Nephron (organoid): Measurements from ENCODE around the gene KCNG2.

Source experiments
- H3K27ac Mint-ChIP-seq, 3 experiments: 2 replicates each; pipeline ENCODE4 v1.8.0; 2020; ENCODE audit warnings: mixed read lengths in 3 of 3, mild to moderate bottlenecking in 2 of 3, moderate library complexity in 1 of 3
- H3K27me3 Mint-ChIP-seq: 2 replicates; pipeline ENCODE4 v1.8.0; 2021; ENCODE audit warnings: low read depth, mild to moderate bottlenecking, moderate library complexity, mixed read lengths
- H3K36me3 Mint-ChIP-seq: 2 replicates; pipeline ENCODE4 v1.8.0; 2020; ENCODE audit warnings: low read depth, mixed read lengths
- H3K4me1 Mint-ChIP-seq: 2 replicates; pipeline ENCODE4 v1.8.0; 2020; ENCODE audit warnings: mixed read lengths
- H3K4me3 Mint-ChIP-seq, 3 experiments: 2 replicates each; pipeline ENCODE4 v1.8.0; 2020; ENCODE audit warnings: mild to moderate bottlenecking in 3 of 3, mixed read lengths in 3 of 3, moderate library complexity in 2 of 3
- H3K9me3 Mint-ChIP-seq: 2 replicates; pipeline ENCODE4 v1.8.0; 2020; ENCODE audit warnings: mixed read lengths
- TF ChIP-seq, protein P1 (sequence below), 3 experiments: fragments of 200-600 bp; sonication (generic); IDR thresholded peaks; one replicate each; pipeline ENCODE4 v1.5.0; 2021; ENCODE audit warnings: antibody characterized with exemption in 3 of 3; ENCODE audit not compliant: unreplicated experiment in 3 of 3

Gene KCNG2

DNA sequence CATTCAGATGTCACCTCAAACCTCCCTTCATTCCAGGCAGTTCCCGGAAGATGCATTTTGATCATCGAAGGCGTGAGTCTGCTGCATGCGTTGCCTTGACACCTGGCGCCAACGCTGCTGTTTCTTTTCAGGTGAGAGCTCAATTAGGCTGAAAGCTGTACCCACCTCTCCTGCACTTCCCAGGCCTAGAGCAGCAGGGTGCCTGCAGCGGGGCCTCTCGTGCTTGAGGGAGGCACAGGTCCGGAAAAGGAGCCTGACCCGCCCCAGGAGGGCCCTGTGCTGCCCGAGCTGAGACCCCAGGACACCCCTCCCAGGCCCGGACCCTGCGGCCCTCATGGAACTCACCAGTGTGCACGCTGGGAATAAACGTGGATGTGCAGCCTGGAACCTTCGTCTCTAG is 31.4 kb upstream of the KCNG2 start:
- Mint-ChIP-seq H3K27me3 (peaks cover 4% of the 10 kb centered on the region), H3K4me3 (no peak overlapping the region), H3K4me1 (no peaks in the 10 kb centered on the region), H3K27ac (no peak overlapping the region), H3K36me3 (peaks cover 3% of the 10 kb centered on the region), H3K9me3 (peaks cover 35% of the 10 kb centered on the region)
- TF ChIP-seq, protein P1, sequence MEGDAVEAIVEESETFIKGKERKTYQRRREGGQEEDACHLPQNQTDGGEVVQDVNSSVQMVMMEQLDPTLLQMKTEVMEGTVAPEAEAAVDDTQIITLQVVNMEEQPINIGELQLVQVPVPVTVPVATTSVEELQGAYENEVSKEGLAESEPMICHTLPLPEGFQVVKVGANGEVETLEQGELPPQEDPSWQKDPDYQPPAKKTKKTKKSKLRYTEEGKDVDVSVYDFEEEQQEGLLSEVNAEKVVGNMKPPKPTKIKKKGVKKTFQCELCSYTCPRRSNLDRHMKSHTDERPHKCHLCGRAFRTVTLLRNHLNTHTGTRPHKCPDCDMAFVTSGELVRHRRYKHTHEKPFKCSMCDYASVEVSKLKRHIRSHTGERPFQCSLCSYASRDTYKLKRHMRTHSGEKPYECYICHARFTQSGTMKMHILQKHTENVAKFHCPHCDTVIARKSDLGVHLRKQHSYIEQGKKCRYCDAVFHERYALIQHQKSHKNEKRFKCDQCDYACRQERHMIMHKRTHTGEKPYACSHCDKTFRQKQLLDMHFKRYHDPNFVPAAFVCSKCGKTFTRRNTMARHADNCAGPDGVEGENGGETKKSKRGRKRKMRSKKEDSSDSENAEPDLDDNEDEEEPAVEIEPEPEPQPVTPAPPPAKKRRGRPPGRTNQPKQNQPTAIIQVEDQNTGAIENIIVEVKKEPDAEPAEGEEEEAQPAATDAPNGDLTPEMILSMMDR (IDR thresholded peaks at IDR 0.05; ENCODE audit: unreplicated experiment in 3 of 3): no peak

DNA sequence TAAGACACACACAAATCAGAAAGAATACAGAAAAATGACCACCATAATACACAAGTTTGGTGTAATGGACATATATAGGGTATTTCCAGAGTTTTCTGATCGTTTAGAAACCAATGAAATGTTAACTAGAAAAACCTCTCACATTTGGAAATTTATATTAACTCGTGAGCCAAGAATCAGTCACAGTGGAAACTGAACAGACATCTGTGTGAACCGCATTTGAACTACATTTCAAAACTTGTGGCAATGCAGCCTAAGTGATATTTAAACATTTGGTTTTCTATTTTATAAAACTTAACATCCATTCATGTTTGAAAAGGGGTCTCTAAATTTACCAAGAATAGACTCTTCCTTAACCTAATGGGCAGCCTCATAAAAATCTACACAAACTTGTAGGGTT is 29.0 kb upstream of the KCNG2 start:
- Mint-ChIP-seq H3K27me3 (peaks cover 2% of the 10 kb centered on the region), H3K9me3 (peaks cover 19% of the 10 kb centered on the region), H3K4me1 (no peaks in the 10 kb centered on the region), H3K4me3 (no peak overlapping the region), H3K27ac (no peak overlapping the region), H3K36me3 (no peaks in the 10 kb centered on the region)
- TF ChIP-seq, protein P1 (IDR thresholded peaks at IDR 0.05; ENCODE audit: unreplicated experiment in 3 of 3): no peak

DNA sequence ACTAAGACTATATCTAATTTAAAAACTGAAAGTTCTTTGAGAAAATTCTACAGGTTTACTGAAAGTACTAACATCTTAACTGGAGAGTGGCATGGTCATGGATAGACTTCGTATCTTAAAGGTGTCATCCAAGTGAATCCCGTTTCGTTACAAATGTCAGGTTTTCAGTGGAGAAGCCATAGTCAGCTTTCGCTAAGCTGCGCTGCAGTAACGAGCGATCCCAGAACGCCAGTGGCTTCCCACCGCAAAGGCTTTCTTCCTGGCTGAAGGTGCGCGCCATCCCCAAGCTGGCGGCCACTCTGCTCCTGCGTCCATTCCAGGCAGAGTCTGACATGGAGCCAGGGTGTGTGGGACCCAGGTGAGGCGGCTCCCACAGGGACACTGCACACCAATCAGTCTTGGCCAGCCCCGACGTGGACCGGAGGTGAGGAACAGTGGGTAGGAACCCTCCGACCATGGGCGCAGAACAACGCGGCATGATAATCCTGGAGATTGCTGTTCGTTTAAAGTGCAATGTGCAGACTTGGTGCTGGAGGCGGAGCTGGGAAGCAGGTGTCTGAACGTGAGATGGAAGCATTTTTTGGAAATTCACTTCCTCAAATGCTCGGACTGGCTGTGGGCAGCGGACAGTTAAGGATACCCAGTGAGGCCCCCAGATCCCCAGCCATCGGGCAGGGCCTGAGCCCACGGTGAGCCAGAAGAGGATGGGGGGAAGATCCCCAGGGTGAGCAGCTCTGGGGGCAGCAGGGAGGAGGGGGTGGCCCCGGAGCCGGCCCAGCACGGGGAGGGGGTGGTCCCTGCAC is 27.8 kb upstream of the KCNG2 start:
- no peaks in the 10 kb centered on the region for H3K27me3 Mint-ChIP-seq
- TF ChIP-seq, protein P1 (IDR thresholded peaks at IDR 0.05; ENCODE audit: unreplicated experiment in 3 of 3): no peak
- no peaks in the 10 kb centered on the region for H3K36me3 Mint-ChIP-seq

DNA sequence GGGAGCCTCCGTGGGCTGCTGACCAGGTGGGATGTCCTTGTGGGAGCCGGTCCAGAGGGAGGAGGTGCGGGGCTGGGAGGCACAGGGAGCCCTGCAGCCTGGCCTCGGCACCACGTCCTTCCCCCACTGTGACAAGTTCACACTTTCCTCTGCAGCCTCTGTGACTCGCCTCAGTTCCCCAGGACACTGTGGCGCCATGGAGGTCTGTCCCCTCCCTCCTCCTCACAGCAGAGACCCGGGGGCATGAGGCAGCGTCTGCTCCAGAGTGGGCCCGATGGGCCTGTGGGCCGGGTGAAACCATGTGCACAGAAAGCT is 27.3 kb upstream of the KCNG2 start:
- no peaks in the 10 kb centered on the region for H3K4me1 Mint-ChIP-seq
- H3K27ac Mint-ChIP-seq: no peak overlapping the region
- H3K27me3 Mint-ChIP-seq: peaks cover 4% of the 10 kb centered on the region
- H3K9me3 Mint-ChIP-seq: peaks cover 20% of the 10 kb centered on the region
- H3K4me3 Mint-ChIP-seq: no peak overlapping the region
- TF ChIP-seq, protein P1 (IDR thresholded peaks at IDR 0.05; ENCODE audit: unreplicated experiment in 3 of 3): no peak
- no peaks in the 10 kb centered on the region for H3K36me3 Mint-ChIP-seq

More for the DNA sequence above, 27.8 kb upstream of the KCNG2 start:
- Mint-ChIP-seq H3K27ac (no peak overlapping the region), H3K4me1 (no peaks in the 10 kb centered on the region), H3K9me3 (peaks cover 20% of the 10 kb centered on the region), H3K4me3 (no peak overlapping the region)

DNA sequence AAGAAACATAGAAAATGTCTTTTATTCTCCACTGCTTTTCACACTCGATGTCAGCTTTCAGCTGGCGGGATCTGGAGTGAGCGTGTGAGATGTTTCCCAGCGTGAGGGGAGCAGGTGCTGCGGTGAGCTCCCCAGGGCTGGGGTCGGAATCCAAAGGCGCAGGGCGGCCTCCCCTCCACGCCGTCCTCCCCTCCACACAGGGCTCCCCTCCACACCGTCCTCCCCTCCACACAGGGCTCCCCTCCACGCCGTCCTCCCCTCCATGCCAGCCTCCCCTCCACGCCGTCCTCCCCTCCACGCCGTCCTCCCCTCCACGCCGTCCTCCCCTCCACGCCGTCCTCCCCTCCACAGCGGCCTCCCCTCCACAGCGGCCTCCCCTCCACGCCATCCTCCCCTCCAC is 26.9 kb upstream of the KCNG2 start:
- Mint-ChIP-seq H3K4me1 (no peaks in the 10 kb centered on the region), H3K27ac (no peak overlapping the region), H3K36me3 (no peaks in the 10 kb centered on the region), H3K9me3 (peaks cover 17% of the 10 kb centered on the region), H3K27me3 (peaks cover 5% of the 10 kb centered on the region), H3K4me3 (no peak overlapping the region)
- TF ChIP-seq, protein P1 (IDR thresholded peaks at IDR 0.05; ENCODE audit: unreplicated experiment in 3 of 3): no peak
